Measurements from ENCODE around the gene GIMAP1.

Gene GIMAP1

DNA sequence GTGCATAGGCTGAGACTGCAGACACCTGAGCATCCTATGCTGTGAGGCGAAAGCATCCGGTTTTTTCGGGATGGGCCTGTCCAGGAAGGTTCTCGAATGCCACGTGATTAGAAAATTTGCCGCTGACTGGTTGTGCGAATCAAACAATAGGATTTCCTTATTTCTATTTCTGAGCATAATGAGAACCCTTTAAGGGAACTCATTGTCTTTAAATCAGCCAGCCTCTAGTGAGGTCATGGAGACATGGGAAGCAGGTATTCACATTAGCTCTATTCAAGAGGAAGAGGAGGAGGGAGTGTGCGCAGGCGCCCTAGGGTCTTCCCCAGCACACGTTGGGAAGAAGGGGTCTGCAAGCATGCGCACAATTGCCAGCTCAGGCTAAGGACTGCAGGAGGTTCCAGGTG, 5.6 kb downstream of the GIMAP1 start:
- H3K18ac ChIP-seq (ENCODE audit: low read depth in 1 of 2, low read length in 2 of 2) = no peak overlapping the region
- H3K4ac ChIP-seq (ENCODE audit: low read depth in 1 of 2, low read length in 2 of 2) = no peak overlapping the region
- H3K4me1 ChIP-seq (ENCODE audit: control insufficient read depth, insufficient read depth, low read depth, low read length) = no peaks in the 10 kb centered on the region
- no peak overlapping the region for H2AK5ac ChIP-seq (ENCODE audit: low read length, severe bottlenecking)
- H2BK12ac ChIP-seq (ENCODE audit: low read length in 2 of 2) = no peak overlapping the region
- H4K8ac ChIP-seq (ENCODE audit: low read length) = no peak overlapping the region
- no peak overlapping the region for H3K27ac ChIP-seq (ENCODE audit: low read length, poor library complexity, severe bottlenecking)
- no peaks in the 10 kb centered on the region for H3K27me3 ChIP-seq (ENCODE audit: control insufficient read depth in 1 of 2, insufficient read depth in 1 of 2, low read length in 2 of 2)
- no peak overlapping the region for H2BK120ac ChIP-seq (ENCODE audit: low read depth, low read length)
- H3K9me3 ChIP-seq (ENCODE audit: control insufficient read depth, low read length) = peaks cover 3% of the 10 kb centered on the region
- no peak overlapping the region for H2BK15ac ChIP-seq (ENCODE audit: low read depth, poor library complexity, severe bottlenecking)
- H2AFZ ChIP-seq (ENCODE audit: low read depth, low read length) = no peak overlapping the region
- H3K4me3 ChIP-seq (ENCODE audit: insufficient read depth in 1 of 2, low read depth in 1 of 2, low read length in 2 of 2) = peak overlapping the region in 1 of 2 experiments; percentile 7
- no peak for DNase-seq
- H3K36me3 ChIP-seq (ENCODE audit: control insufficient read depth in 1 of 2, insufficient read depth in 2 of 2, low read depth in 1 of 2, low read length in 2 of 2) = peaks cover 0 to 4% of the 10 kb centered on the region in 2 experiments
- 81% methylated on average over 11 of the region's 11 CpGs for WGBS
- no peaks in the 10 kb centered on the region for H3K79me1 ChIP-seq (replicated peaks; ENCODE audit: low read length, poor library complexity, severe bottlenecking)
- H4K91ac ChIP-seq (ENCODE audit: low read length) = no peak overlapping the region
- H3K23ac ChIP-seq (ENCODE audit: low read length in 2 of 2) = no peak overlapping the region
- H3K14ac ChIP-seq (ENCODE audit: low read length in 2 of 2) = no peak overlapping the region
- H2BK5ac ChIP-seq (ENCODE audit: low read depth, low read length, poor library complexity, severe bottlenecking) = no peak overlapping the region
- no peak overlapping the region for H3K9ac ChIP-seq (ENCODE audit: low read length)
- no peak overlapping the region for H3K4me2 ChIP-seq (ENCODE audit: low read length, poor library complexity, severe bottlenecking)

DNA sequence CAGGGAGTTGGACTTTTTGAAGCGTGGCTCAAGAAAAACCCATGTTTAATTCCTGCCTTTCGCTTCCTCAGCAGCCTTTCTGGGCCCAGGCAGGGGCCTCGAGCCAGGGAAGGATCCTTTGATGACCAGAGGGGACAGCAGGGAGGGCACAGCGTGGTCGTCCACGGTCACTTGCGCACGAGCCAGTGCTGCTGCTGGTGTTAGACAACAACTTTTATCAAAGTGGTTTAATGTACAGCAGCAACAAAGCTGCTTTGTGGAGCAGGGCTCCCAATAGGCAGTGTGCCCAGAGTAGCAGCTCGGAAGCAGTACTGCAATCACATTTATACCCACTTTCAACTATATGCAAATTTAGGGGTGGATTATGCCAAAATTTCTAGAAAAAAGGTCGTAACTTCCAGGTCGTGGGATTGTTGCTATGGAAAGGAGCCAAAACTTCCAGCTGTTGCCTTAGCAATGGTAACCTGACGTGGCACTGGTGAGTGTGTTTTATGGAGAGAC, 6.1 kb downstream of the GIMAP1 start:
- Histone ChIP-seq H3K4me2 (ENCODE audit: low read length, poor library complexity, severe bottlenecking) (no peak overlapping the region), H3K27ac (ENCODE audit: low read length, poor library complexity, severe bottlenecking) (no peak overlapping the region), H2AFZ (ENCODE audit: low read depth, low read length) (no peak overlapping the region), H3K4me3 (ENCODE audit: insufficient read depth in 1 of 2, low read depth in 1 of 2, low read length in 2 of 2) (peak overlapping the region in 1 of 2 experiments; percentile 7), H3K36me3 (ENCODE audit: control insufficient read depth in 1 of 2, insufficient read depth in 2 of 2, low read depth in 1 of 2, low read length in 2 of 2) (peaks cover 0 to 4% of the 10 kb centered on the region in 2 experiments), H3K4ac (ENCODE audit: low read depth in 1 of 2, low read length in 2 of 2) (no peak overlapping the region), H3K79me1 (replicated peaks; ENCODE audit: low read length, poor library complexity, severe bottlenecking) (no peaks in the 10 kb centered on the region), H2AK5ac (ENCODE audit: low read length, severe bottlenecking) (no peak overlapping the region), H2BK12ac (ENCODE audit: low read length in 2 of 2) (no peak overlapping the region), H3K18ac (ENCODE audit: low read depth in 1 of 2, low read length in 2 of 2) (no peak overlapping the region), H3K27me3 (ENCODE audit: control insufficient read depth in 1 of 2, insufficient read depth in 1 of 2, low read length in 2 of 2) (no peaks in the 10 kb centered on the region), H2BK15ac (ENCODE audit: low read depth, poor library complexity, severe bottlenecking) (no peak overlapping the region), H3K9me3 (ENCODE audit: control insufficient read depth, low read length) (peaks cover 7% of the 10 kb centered on the region), H3K4me1 (ENCODE audit: control insufficient read depth, insufficient read depth, low read depth, low read length) (no peaks in the 10 kb centered on the region), H3K23ac (ENCODE audit: low read length in 2 of 2) (no peak overlapping the region), H4K91ac (ENCODE audit: low read length) (no peak overlapping the region), H4K8ac (ENCODE audit: low read length) (no peak overlapping the region), H2BK5ac (ENCODE audit: low read depth, low read length, poor library complexity, severe bottlenecking) (no peak overlapping the region), H3K9ac (ENCODE audit: low read length) (no peak overlapping the region), H2BK120ac (ENCODE audit: low read depth, low read length) (no peak overlapping the region), H3K14ac (ENCODE audit: low read length in 2 of 2) (no peak overlapping the region)
- no peak for DNase-seq
- 66% methylated on average over 12 of the region's 12 CpGs for WGBS

DNA sequence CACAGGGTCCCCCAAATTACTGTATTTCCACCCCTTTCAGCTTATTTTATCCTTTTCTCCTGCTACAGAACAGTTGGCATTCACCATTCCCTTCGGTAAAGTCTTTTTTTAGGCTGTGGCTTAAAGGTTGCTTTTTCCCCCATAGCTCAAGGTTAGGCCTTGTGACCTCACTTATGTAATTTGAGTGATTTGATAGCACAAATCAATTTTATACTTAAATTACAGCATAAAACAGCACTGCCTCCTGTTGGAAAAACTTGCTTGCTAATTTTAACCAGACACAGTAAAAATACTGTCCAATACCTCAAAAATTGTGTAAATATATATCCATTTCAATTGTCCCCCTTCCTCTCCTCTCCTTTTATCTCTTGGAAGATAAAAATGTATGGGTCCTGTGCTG, 7.1 kb downstream of the GIMAP1 start:
- H3K27me3 ChIP-seq (ENCODE audit: control insufficient read depth in 1 of 2, insufficient read depth in 1 of 2, low read length in 2 of 2) = no peaks in the 10 kb centered on the region
- peaks cover 0 to 4% of the 10 kb centered on the region in 2 experiments for H3K36me3 ChIP-seq (ENCODE audit: control insufficient read depth in 1 of 2, insufficient read depth in 2 of 2, low read depth in 1 of 2, low read length in 2 of 2)

GRCh38 chr7:150727381-150727780, 11.0 kb downstream of the GIMAP1 start:
- H2AK5ac ChIP-seq (ENCODE audit: low read length, severe bottlenecking) = no peak overlapping the region
- H2AFZ ChIP-seq (ENCODE audit: low read depth, low read length) = no peak overlapping the region
- H3K4ac ChIP-seq (ENCODE audit: low read depth in 1 of 2, low read length in 2 of 2) = no peak overlapping the region
- H3K4me1 ChIP-seq (ENCODE audit: control insufficient read depth, insufficient read depth, low read depth, low read length) = no peaks in the 10 kb centered on the region
- no peak overlapping the region for H4K8ac ChIP-seq (ENCODE audit: low read length)
- no peak overlapping the region for H3K18ac ChIP-seq (ENCODE audit: low read depth in 1 of 2, low read length in 2 of 2)
- H2BK15ac ChIP-seq (ENCODE audit: low read depth, poor library complexity, severe bottlenecking) = no peak overlapping the region
- no peak overlapping the region for H2BK5ac ChIP-seq (ENCODE audit: low read depth, low read length, poor library complexity, severe bottlenecking)
- H3K14ac ChIP-seq (ENCODE audit: low read length in 2 of 2) = no peak overlapping the region
- 64% methylated on average over 3 of the region's 3 CpGs for WGBS
- H3K23ac ChIP-seq (ENCODE audit: low read length in 2 of 2) = no peak overlapping the region
- H2BK120ac ChIP-seq (ENCODE audit: low read depth, low read length) = no peak overlapping the region
- no peak overlapping the region for H3K4me2 ChIP-seq (ENCODE audit: low read length, poor library complexity, severe bottlenecking)
- no peak for DNase-seq
- no peak overlapping the region for H3K4me3 ChIP-seq (ENCODE audit: insufficient read depth in 1 of 2, low read depth in 1 of 2, low read length in 2 of 2)
- H2BK12ac ChIP-seq (ENCODE audit: low read length in 2 of 2) = no peak overlapping the region
- peaks cover 7% of the 10 kb centered on the region for H3K9me3 ChIP-seq (ENCODE audit: control insufficient read depth, low read length)
- no peak overlapping the region for H3K27ac ChIP-seq (ENCODE audit: low read length, poor library complexity, severe bottlenecking)
- H3K79me1 ChIP-seq (replicated peaks; ENCODE audit: low read length, poor library complexity, severe bottlenecking) = no peaks in the 10 kb centered on the region
- H3K9ac ChIP-seq (ENCODE audit: low read length) = no peak overlapping the region
- H3K36me3 ChIP-seq (ENCODE audit: control insufficient read depth in 1 of 2, insufficient read depth in 2 of 2, low read depth in 1 of 2, low read length in 2 of 2) = no peaks in the 10 kb centered on the region
- H4K91ac ChIP-seq (ENCODE audit: low read length) = no peak overlapping the region
- no peaks in the 10 kb centered on the region for H3K27me3 ChIP-seq (ENCODE audit: control insufficient read depth in 1 of 2, insufficient read depth in 1 of 2, low read length in 2 of 2)

More for the DNA sequence above, 7.1 kb downstream of the GIMAP1 start:
- peaks cover 7% of the 10 kb centered on the region for H3K9me3 ChIP-seq (ENCODE audit: control insufficient read depth, low read length)
- H2AFZ ChIP-seq (ENCODE audit: low read depth, low read length) = no peak overlapping the region
- H3K79me1 ChIP-seq (replicated peaks; ENCODE audit: low read length, poor library complexity, severe bottlenecking) = no peaks in the 10 kb centered on the region
- no peak overlapping the region for H3K4me2 ChIP-seq (ENCODE audit: low read length, poor library complexity, severe bottlenecking)
- H3K4me1 ChIP-seq (ENCODE audit: control insufficient read depth, insufficient read depth, low read depth, low read length) = no peaks in the 10 kb centered on the region
- H3K18ac ChIP-seq (ENCODE audit: low read depth in 1 of 2, low read length in 2 of 2) = no peak overlapping the region
- H3K23ac ChIP-seq (ENCODE audit: low read length in 2 of 2) = no peak overlapping the region
- no peak overlapping the region for H2BK12ac ChIP-seq (ENCODE audit: low read length in 2 of 2)
- H2BK120ac ChIP-seq (ENCODE audit: low read depth, low read length) = no peak overlapping the region
- DNase-seq = no peak
- H4K8ac ChIP-seq (ENCODE audit: low read length) = no peak overlapping the region
- H2BK5ac ChIP-seq (ENCODE audit: low read depth, low read length, poor library complexity, severe bottlenecking) = no peak overlapping the region
- H3K4ac ChIP-seq (ENCODE audit: low read depth in 1 of 2, low read length in 2 of 2) = no peak overlapping the region
- H3K9ac ChIP-seq (ENCODE audit: low read length) = no peak overlapping the region
- H4K91ac ChIP-seq (ENCODE audit: low read length) = no peak overlapping the region
- H3K14ac ChIP-seq (ENCODE audit: low read length in 2 of 2) = no peak overlapping the region
- no peak overlapping the region for H2BK15ac ChIP-seq (ENCODE audit: low read depth, poor library complexity, severe bottlenecking)
- H3K27ac ChIP-seq (ENCODE audit: low read length, poor library complexity, severe bottlenecking) = no peak overlapping the region
- WGBS = no CpG with 5 or more reads among the region's 1 CpG
- no peak overlapping the region for H3K4me3 ChIP-seq (ENCODE audit: insufficient read depth in 1 of 2, low read depth in 1 of 2, low read length in 2 of 2)
- H2AK5ac ChIP-seq (ENCODE audit: low read length, severe bottlenecking) = no peak overlapping the region
